Spleen (tissue), 11 donors: ENCODE data around the gene XPNPEP1. TPM values are rescaled to one million over a fixed set of nuclear protein-coding genes. Genes with fewer than 3 reads are reported as not detected.

ENCODE experiments used
- DNase-seq: peaks from one replicate; pipeline ENCODE4 v3.0.0-alpha.2; 2020
- H3K27ac ChIP-seq, 8 donors: fragments of 200-600 bp; sonication (generic) in 7 of 8; 1 replicate in 4 of 8; 2 replicates in 4 of 8; pipeline versions ENCODE4 v1.5.0 to v1.8.0; 2016 to 2021; ENCODE audit warnings: inconsistent platforms in 4 of 8, mild to moderate bottlenecking in 4 of 8, moderate library complexity in 1 of 8
- H3K27me3 ChIP-seq, 7 donors: fragments of 200-600 bp; sonication (generic) in 6 of 7; replicated peaks in 1 of 7; 1 replicate in 4 of 7; 2 replicates in 3 of 7; pipeline versions ENCODE4 v1.5.0 to v1.8.0; 2016 to 2021; ENCODE audit warnings: inconsistent platforms in 3 of 7, mild to moderate bottlenecking in 1 of 7
- H3K36me3 ChIP-seq, 6 donors: fragments of 200-600 bp; sonication (generic) in 5 of 6; 1 replicate in 4 of 6; 2 replicates in 2 of 6; pipeline versions ENCODE4 v1.5.0 to v1.8.0; 2016 to 2021; ENCODE audit warnings: inconsistent platforms in 2 of 6
- H3K4me1 ChIP-seq, 6 donors: fragments of 200-600 bp; sonication (generic) in 5 of 6; 1 replicate in 3 of 6; 2 replicates in 3 of 6; pipeline versions ENCODE4 v1.5.0 to v1.8.0; 2016 to 2021; ENCODE audit warnings: inconsistent platforms in 3 of 6
- H3K4me3 ChIP-seq, 8 donors: fragments of 200-600 bp; sonication (generic) in 7 of 8; 1 replicate in 4 of 8; 2 replicates in 4 of 8; pipeline versions ENCODE4 v1.5.0 to v1.8.0; 2016 to 2021; ENCODE audit warnings: inconsistent platforms in 4 of 8, mild to moderate bottlenecking in 4 of 8, moderate library complexity in 2 of 8
- H3K9me3 ChIP-seq, 8 donors: fragments of 200-600 bp; sonication (generic) in 7 of 8; 1 replicate in 4 of 8; 2 replicates in 4 of 8; pipeline versions ENCODE4 v1.5.0 to v1.8.0; 2016 to 2021; ENCODE audit warnings: inconsistent platforms in 4 of 8
- CTCF ChIP-seq, 11 experiments: fragments of 200-600 bp in 7 of 11; fragments of 450-650 bp in 4 of 11; sonication (generic) in 4 of 11; IDR thresholded peaks in 8 of 11; conservative IDR thresholded peaks in 3 of 11; 1 replicate in 7 of 11; 2 replicates in 4 of 11; pipeline versions ENCODE4 v1.4.0 to v1.8.0; 2016 to 2021; ENCODE audit warnings: antibody characterized with exemption in 11 of 11, inconsistent platforms in 4 of 11, mild to moderate bottlenecking in 1 of 11
- POLR2A ChIP-seq, 3 donors: fragments of 450-650 bp; IDR thresholded peaks; one replicate each; pipeline ENCODE4 v1.5.1; 2017; ENCODE audit warnings: antibody characterized with exemption in 3 of 3, mild to moderate bottlenecking in 1 of 3
- POLR2AphosphoS5 ChIP-seq, 3 donors: sonication (generic); formaldehyde crosslinking; IDR thresholded peaks; one replicate each; pipeline ENCODE4 v1.5.1; 2017; ENCODE audit warnings: antibody characterized with exemption in 3 of 3
- WGBS, 5 donors: extraction: QIAGEN DNeasy Blood & Tissue Kit in 3 of 5; methylation state at CpG; one replicate each; pipeline versions ENCODE4 v1.1.5 to v1.1.7; 2013 to 2018; 5-methylcytosine and 5-hydroxymethylcytosine counted together
- intact Hi-C: fragments of 100-400 bp; cut with DNase I; formaldehyde crosslinking; loops from one replicate; pipeline ENCODE4 v1.15.0; 2023; ENCODE audit warnings: low total_unique reads
- polyA plus RNA-seq, 3 donors: library from polyadenylated mRNA; stranded (reverse); fragments of 200-250 nt; gene quantifications; one replicate each; pipeline ENCODE4 v1.2.1, GENCODE V29; 2013
- total RNA-seq, 7 donors: library from RNA; depleted of rRNA in 3 of 7; stranded (reverse); fragments of >200 nt in 3 of 7; fragmentation: NEBNext Ultra II Directional in 4 of 7; extraction: Animal tissue kit (Norgen Biotek cat#: 25700) in 4 of 7; gene quantifications; one replicate each; pipeline versions ENCODE4 v1.1.0 to v1.2.1, GENCODE V29; 2016 to 2021
- donor health status: healthy with polysubstance abuse.
- donor health status: DM: no; HTN: no; CAD: no; lungs with moderate emphysema.
- donor health status: DM: no; HTN: no; CAD: no.
- donor health status: Bipolar disorder and iron deficiency.
- donor health status: healthy.
- donor health status: DM: no; HTN: no; CAD: no.
- donor health status: DM: yes; HTN: yes; CAD: no.

Gene XPNPEP1
- total and polyA plus RNA-seq, 10 donors: 23.1 to 97.1 (median 63.7) TPM

- Histone ChIP-seq H3K27me3 (no peaks in the 10 kb centered on the region), H3K4me1 (peaks cover 0 to 17% (median 10%) of the 10 kb centered on the region in 6 donors), H3K36me3 (peaks cover 0 to 97% (median 55%) of the 10 kb centered on the region in 6 donors), H3K9me3 (no peaks in the 10 kb centered on the region), H3K27ac (no peak overlapping the region), H3K4me3 (no peak overlapping the region)
- WGBS, 5 donors: 83 to 98% (median 91%) methylated on average over 2 of the region's 2 CpGs
- intact Hi-C loops: loop anchor here (10.0 kb wide), 2 partner anchors 248 to 388 kb away; no protein-coding TSS in a partner anchor
- TF ChIP-seq POLR2A (IDR thresholded peaks at IDR 0.05): no peak
- TF ChIP-seq CTCF (IDR thresholded peaks at IDR 0.05 in 8 of 11, conservative IDR thresholded peaks at IDR 0.05 in 3 of 11): no peak
- no peak for TF ChIP-seq POLR2AphosphoS5 (IDR thresholded peaks at IDR 0.05)
- DNase-seq: no peak
Measured at GRCh38 chr10:109886781-109887140, 36.5 kb downstream of the XPNPEP1 start.

GRCh38 chr10:109886037-109886780 lies 37.1 kb downstream of the XPNPEP1 start:
- Histone ChIP-seq H3K4me1 (peaks cover 0 to 17% (median 10%) of the 10 kb centered on the region in 6 donors), H3K4me3 (no peak overlapping the region), H3K36me3 (peaks cover 0 to 97% (median 56%) of the 10 kb centered on the region in 6 donors), H3K9me3 (no peaks in the 10 kb centered on the region), H3K27me3 (no peaks in the 10 kb centered on the region), H3K27ac (no peak overlapping the region)
- intact Hi-C loops: loop anchor here (10.0 kb wide), 2 partner anchors 249 to 389 kb away; no protein-coding TSS in a partner anchor
- no peak for DNase-seq
- WGBS, 5 donors: 60 to 86% (median 70%) methylated on average over 10 of the region's 10 CpGs
- no peak for TF ChIP-seq POLR2AphosphoS5 (IDR thresholded peaks at IDR 0.05)
- TF ChIP-seq POLR2A (IDR thresholded peaks at IDR 0.05): no peak
- no peak for TF ChIP-seq CTCF (IDR thresholded peaks at IDR 0.05 in 8 of 11, conservative IDR thresholded peaks at IDR 0.05 in 3 of 11)

- WGBS, 5 donors: 35 to 45% (median 41%) methylated on average over 17 of the region's 17 CpGs
- Histone ChIP-seq H3K27me3 (no peaks in the 10 kb centered on the region), H3K27ac (peak overlapping the region in 3 of 8 donors; percentile 10 to 49 (median 31)), H3K9me3 (no peaks in the 10 kb centered on the region), H3K36me3 (peaks cover 0 to 98% (median 62%) of the 10 kb centered on the region in 6 donors), H3K4me1 (peaks cover 0 to 15% (median 9%) of the 10 kb centered on the region in 6 donors), H3K4me3 (no peak overlapping the region)
- DNase-seq: peak; percentile 83
- intact Hi-C loops: loop anchor here (10.0 kb wide), 2 partner anchors 251 to 391 kb away; no protein-coding TSS in a partner anchor
- no peak for TF ChIP-seq POLR2A (IDR thresholded peaks at IDR 0.05)
- TF ChIP-seq CTCF (IDR thresholded peaks at IDR 0.05 in 8 of 11, conservative IDR thresholded peaks at IDR 0.05 in 3 of 11): peak; percentile 75 to 94 (median 93)
- peak in 2 of 3 donors; percentile 17 to 56 for TF ChIP-seq POLR2AphosphoS5 (IDR thresholded peaks at IDR 0.05)
Measured at GRCh38 chr10:109883859-109884771, 39.2 kb downstream of the XPNPEP1 start.
